Measurements from ENCODE around the gene TMEM242. TPM values are rescaled to one million over a fixed set of nuclear protein-coding genes. Genes with fewer than 3 reads are reported as not detected.

TMEM242 gene
- total and polyA plus RNA-seq, 2 of the 8 experiments (the other 6 are each of a cell fraction or from before 2014, with no cell fraction given) = 2.4 to 9.0 TPM

DNA sequence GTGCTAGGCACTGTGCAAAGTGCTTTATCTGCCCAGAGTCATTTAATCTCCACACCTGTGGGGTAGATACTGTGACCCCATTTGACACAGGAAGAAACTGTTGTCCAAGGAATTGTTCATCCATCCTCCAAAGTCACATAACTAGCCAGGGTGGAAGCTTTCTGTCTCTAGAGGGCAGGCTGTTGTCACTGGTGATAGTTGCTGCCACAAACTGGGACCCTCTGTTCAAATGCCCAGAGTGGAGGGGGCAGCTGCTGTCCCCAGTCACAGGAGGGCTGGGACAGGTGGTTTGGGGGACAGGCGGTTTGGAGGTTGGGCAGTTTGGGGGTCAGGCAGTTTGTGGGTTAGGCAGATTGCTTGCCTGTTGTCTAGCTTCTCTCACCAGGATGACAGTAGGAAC, 16.1 kb upstream of the TMEM242 start:
- Histone ChIP-seq H3K79me1 (ENCODE audit: low read depth, low read length) (no peaks in the 10 kb centered on the region), H3K36me3 (ENCODE audit: control insufficient read depth in 2 of 4, insufficient read depth in 4 of 4, low read length in 3 of 4) (no peaks in the 10 kb centered on the region), H3K79me2 (ENCODE audit: control insufficient read depth in 1 of 2, insufficient read depth in 2 of 2, low read length in 2 of 2) (no peaks in the 10 kb centered on the region), H3K9me3 (ENCODE audit: insufficient read depth in 2 of 2, low read depth in 1 of 2, low read length in 1 of 2) (no peaks in the 10 kb centered on the region), H2AK5ac (ENCODE audit: low read depth, low read length) (no peak overlapping the region), H2BK12ac (ENCODE audit: low read depth, low read length) (no peak overlapping the region), H2AFZ (ENCODE audit: low read length) (no peak overlapping the region), H3K9ac (replicated peaks in 1 of 4; ENCODE audit: extremely low read depth in 1 of 4, low read depth in 3 of 4, low read length in 3 of 4) (no peak overlapping the region), H3K18ac (ENCODE audit: extremely low read depth, low read length) (no peak overlapping the region), H3K14ac (ENCODE audit: insufficient read length) (no peak overlapping the region), H3K27me3 (replicated peaks in 1 of 4; ENCODE audit: control insufficient read depth in 3 of 4, extremely low read depth in 1 of 4, insufficient read depth in 3 of 4, low read length in 3 of 4) (no peaks in the 10 kb centered on the region), H4K8ac (ENCODE audit: extremely low read depth, insufficient read depth, low read length) (no peak overlapping the region), H2BK15ac (ENCODE audit: low read length) (peak overlapping the region; percentile 63; the same call in 1 of the 2 replicates), H4K91ac (replicated peaks; ENCODE audit: insufficient read length, low read length) (no peak overlapping the region), H4K5ac (ENCODE audit: insufficient read length, low read depth, low read length) (no peak overlapping the region), H3K4me2 (ENCODE audit: insufficient read depth in 1 of 2, low read depth in 2 of 2, low read length in 2 of 2) (no peak overlapping the region), H3K27ac (ENCODE audit: low read depth, low read length) (no peak overlapping the region), H2BK20ac (ENCODE audit: low read length) (no peak overlapping the region), H2BK120ac (replicated peaks; ENCODE audit: low read depth, low read length) (no peak overlapping the region), H4K20me1 (replicated peaks in 1 of 2; ENCODE audit: control insufficient read depth in 1 of 2, insufficient read depth in 2 of 2, low read length in 2 of 2) (no peaks in the 10 kb centered on the region), H3K23ac (ENCODE audit: insufficient read length) (no peak overlapping the region), H3K4me3 (ENCODE audit: extremely low read depth in 1 of 4, insufficient read depth in 2 of 4, low read depth in 3 of 4, low read length in 4 of 4) (no peak overlapping the region), H3K56ac (replicated peaks; ENCODE audit: insufficient read length, low read depth, low read length) (no peak overlapping the region), H3K23me2 (ENCODE audit: low read depth, low read length) (no peaks in the 10 kb centered on the region), H2BK5ac (ENCODE audit: low read depth, low read length) (no peak overlapping the region), H3K4me1 (replicated peaks in 1 of 4; ENCODE audit: control insufficient read depth in 3 of 4, insufficient read depth in 4 of 4, low read length in 3 of 4) (no peaks in the 10 kb centered on the region), H3K4ac (replicated peaks; ENCODE audit: insufficient read length, low read depth, low read length) (no peak overlapping the region)
- POLR2A ChIA-PET (ENCODE audit: partially characterized antibody) = interaction anchor here (0.7 kb wide), 1 partner anchor 192 kb away, joined by 3 read pairs; no protein-coding TSS in a partner anchor
- CTCF ChIA-PET (ENCODE audit: partially characterized antibody) = interaction anchor here (0.9 to 7.7 kb wide), 10 partner anchors 7 to 350 kb away, joined by 3 to 73 read pairs (median 4); partner anchors contain the start of genes TMEM242 and ZDHHC14
- WGBS, 2 experiments (ENCODE audit: extremely low coverage in 1 of 2, insufficient coverage in 1 of 2, insufficient read length in 1 of 2, insufficient replicate concordance in 2 of 2, low coverage in 1 of 2, low lambda C conversion rate in 2 of 2, missing lambda C conversion rate in 1 of 2) = 73% methylated on average over 1 of the region's 1 CpG; no CpG with 5 or more reads in 1 of the 2 experiments
- peak; percentile 60 to 69 for TF ChIP-seq RAD21 (IDR thresholded peaks at IDR 0.05 in 1 of 2, conservative IDR thresholded peaks at IDR 0.05 in 1 of 2; ENCODE audit: low read depth in 2 of 2, low read length in 2 of 2)
- TF ChIP-seq, protein P1, sequence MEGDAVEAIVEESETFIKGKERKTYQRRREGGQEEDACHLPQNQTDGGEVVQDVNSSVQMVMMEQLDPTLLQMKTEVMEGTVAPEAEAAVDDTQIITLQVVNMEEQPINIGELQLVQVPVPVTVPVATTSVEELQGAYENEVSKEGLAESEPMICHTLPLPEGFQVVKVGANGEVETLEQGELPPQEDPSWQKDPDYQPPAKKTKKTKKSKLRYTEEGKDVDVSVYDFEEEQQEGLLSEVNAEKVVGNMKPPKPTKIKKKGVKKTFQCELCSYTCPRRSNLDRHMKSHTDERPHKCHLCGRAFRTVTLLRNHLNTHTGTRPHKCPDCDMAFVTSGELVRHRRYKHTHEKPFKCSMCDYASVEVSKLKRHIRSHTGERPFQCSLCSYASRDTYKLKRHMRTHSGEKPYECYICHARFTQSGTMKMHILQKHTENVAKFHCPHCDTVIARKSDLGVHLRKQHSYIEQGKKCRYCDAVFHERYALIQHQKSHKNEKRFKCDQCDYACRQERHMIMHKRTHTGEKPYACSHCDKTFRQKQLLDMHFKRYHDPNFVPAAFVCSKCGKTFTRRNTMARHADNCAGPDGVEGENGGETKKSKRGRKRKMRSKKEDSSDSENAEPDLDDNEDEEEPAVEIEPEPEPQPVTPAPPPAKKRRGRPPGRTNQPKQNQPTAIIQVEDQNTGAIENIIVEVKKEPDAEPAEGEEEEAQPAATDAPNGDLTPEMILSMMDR (IDR thresholded peaks at IDR 0.05; ENCODE audit: control extremely low read depth in 1 of 3, insufficient read depth in 1 of 3, low read depth in 1 of 3, low read length in 3 of 3) = peak; percentile 15 to 48 (median 31)
- TF ChIP-seq CHD1 (IDR thresholded peaks at IDR 0.05; ENCODE audit: low read depth, low read length) = no peak
- DNase-seq (ENCODE audit: low read depth in 1 of 2, low spot score in 2 of 2) = no peak
- no peak for FAIRE-seq

Measured in H1 (cell line).